Erythroblast (primary cell): ENCODE measurements around the gene BIN1.

Experiments
- GATA1 ChIP-seq: IDR thresholded peaks from 2 replicates; pipeline ENCODE4 v1.6.1; 2011; ENCODE audit warnings: low read depth, mild to moderate bottlenecking, control low read depth, low read length, moderate library complexity
- POLR2A ChIP-seq: IDR thresholded peaks from 2 replicates; pipeline ENCODE4 v1.6.1; 2011; ENCODE audit warnings: mild to moderate bottlenecking, low read length

- TF ChIP-seq POLR2A (no peak), GATA1 (no peak)
Measured at GRCh38 chr2:127097841-127098651, 8.9 kb downstream of the BIN1 start.
